IMR-90 (cell line): Measurements from ENCODE around the gene OBP2B. TPM values are rescaled to one million over a fixed set of nuclear protein-coding genes. Genes with fewer than 3 reads are reported as not detected.

Source experiments
- ATAC-seq: fragments of 200-7000 bp; cut with Tn5 transposase; 2 replicates; pipeline ENCODE4 v1.9.1; 2020; ENCODE audit warnings: low read depth, mild to moderate bottlenecking, moderate library complexity
- BruUV-seq: library from RNA; stranded (reverse); fragments of 400-500 nt; replicated peaks from 2 replicates; lab custom pipeline; 2021; lab: Mats Ljungman, UMichigan
- CTCF ChIA-PET: fragments of 300-600 bp; formaldehyde crosslinking; extraction: SDS; loops from one replicate; lab custom pipeline; 2021; ENCODE audit warnings: antibody characterized with exemption; lab: Yijun Ruan, JAX
- POLR2A ChIA-PET: fragments of 300-600 bp; sonication (Branson Sonifier 250); formaldehyde crosslinking; loops from one replicate; lab custom pipeline; 2022; ENCODE audit warnings: antibody characterized with exemption; ENCODE audit not compliant: unreplicated experiment; lab: Charles Lee
- DNase-seq: peaks from one replicate; pipeline ENCODE4 v3.0.0; 2013
- H2AFZ ChIP-seq: replicated peaks from 2 replicates; pipeline ENCODE3; 2013; ENCODE audit warnings: low read length, mild to moderate bottlenecking; ENCODE audit not compliant: poor library complexity
- H2AK5ac ChIP-seq: 2 replicates; pipeline ENCODE4 v1.6.1; 2013; ENCODE audit warnings: low read depth, low read length, inconsistent platforms
- H2AK9ac ChIP-seq: replicated peaks from 2 replicates; pipeline ENCODE3; 2013; ENCODE audit warnings: mild to moderate bottlenecking, low read depth, low read length, moderate library complexity; ENCODE audit not compliant: poor library complexity
- H2BK120ac ChIP-seq: 2 replicates; pipeline ENCODE4 v1.6.1; 2013; ENCODE audit warnings: low read depth, low read length, inconsistent platforms
- H2BK15ac ChIP-seq: 3 replicates; pipeline ENCODE4 v1.6.1; 2013; ENCODE audit warnings: low read depth, low read length, inconsistent platforms
- H2BK20ac ChIP-seq: 2 replicates; pipeline ENCODE4 v1.6.1; 2013; ENCODE audit warnings: low read depth, mild to moderate bottlenecking, inconsistent platforms, low read length, moderate library complexity
- H2BK5ac ChIP-seq: 2 replicates; pipeline ENCODE4 v1.6.1; 2013; ENCODE audit warnings: mild to moderate bottlenecking, low read depth, low read length, inconsistent platforms; ENCODE audit not compliant: poor library complexity, severe bottlenecking
- H3K14ac ChIP-seq: replicated peaks from 2 replicates; pipeline ENCODE4 v1.6.1; 2013; ENCODE audit warnings: low read depth, low read length, inconsistent platforms
- H3K18ac ChIP-seq: 2 replicates; pipeline ENCODE4 v1.6.1; 2013; ENCODE audit warnings: low read depth, low read length, control low read depth
- H3K23ac ChIP-seq: 2 replicates; pipeline ENCODE4 v1.6.1; 2013; ENCODE audit warnings: low read depth, low read length, inconsistent platforms
- H3K27ac ChIP-seq: 2 replicates; pipeline ENCODE4 v1.5.1; 2013; ENCODE audit warnings: mild to moderate bottlenecking, control low read depth, low read length; ENCODE audit not compliant: insufficient read depth
- H3K27me3 ChIP-seq: 2 replicates; pipeline ENCODE4 v1.6.1; 2013; ENCODE audit warnings: low read length; ENCODE audit not compliant: control insufficient read depth, insufficient read depth
- H3K36me3 ChIP-seq: 2 replicates; pipeline ENCODE4 v1.6.1; 2013; ENCODE audit warnings: low read length, mixed read lengths; ENCODE audit not compliant: control insufficient read depth, insufficient read depth
- H3K4ac ChIP-seq: 2 replicates; pipeline ENCODE4 v1.6.1; 2013; ENCODE audit warnings: low read depth, low read length, inconsistent platforms
- H3K4me1 ChIP-seq: 2 replicates; pipeline ENCODE4 v1.6.1; 2013; ENCODE audit warnings: low read length, mixed read lengths; ENCODE audit not compliant: control insufficient read depth, insufficient read depth
- H3K4me2 ChIP-seq: 2 replicates; pipeline ENCODE4 v1.6.1; 2013; ENCODE audit warnings: low read depth, mild to moderate bottlenecking, control low read depth, low read length, moderate library complexity
- H3K4me3 ChIP-seq: 2 replicates; pipeline ENCODE4 v1.5.1; 2013; ENCODE audit warnings: low read depth, mild to moderate bottlenecking, control low read depth, low read length, moderate library complexity; ENCODE audit not compliant: insufficient read depth
- H3K56ac ChIP-seq: 2 replicates; pipeline ENCODE4 v1.6.1; 2013; ENCODE audit warnings: low read length, inconsistent platforms; ENCODE audit not compliant: insufficient read depth; ENCODE audit errors: extremely low read depth
- H3K79me1 ChIP-seq, 2 experiments: 2 replicates each; pipeline ENCODE4 v1.6.1; 2013; ENCODE audit warnings: low read length in 2 of 2, inconsistent platforms in 1 of 2, low read depth in 1 of 2
- H3K9ac ChIP-seq: 2 replicates; pipeline ENCODE4 v1.6.1; 2013; ENCODE audit warnings: low read depth, low read length, control low read depth
- H3K9me1 ChIP-seq: 2 replicates; pipeline ENCODE4 v1.6.1; 2013; ENCODE audit warnings: low read length, inconsistent platforms; ENCODE audit not compliant: insufficient read depth
- H3K9me3 ChIP-seq: 2 replicates; pipeline ENCODE4 v1.6.1; 2013; ENCODE audit warnings: low read length; ENCODE audit not compliant: control insufficient read depth, insufficient read depth
- H4K20me1 ChIP-seq: 2 replicates; pipeline ENCODE4 v1.6.1; 2013; ENCODE audit warnings: low read length, inconsistent platforms; ENCODE audit not compliant: insufficient read depth
- H4K5ac ChIP-seq: 2 replicates; pipeline ENCODE4 v1.6.1; 2013; ENCODE audit warnings: mild to moderate bottlenecking, low read depth, low read length, control low read depth
- H4K8ac ChIP-seq, 2 experiments: 2 replicates each; pipeline ENCODE4 v1.6.1; 2013; ENCODE audit warnings: low read depth in 2 of 2, low read length in 2 of 2, control low read depth in 1 of 2, inconsistent platforms in 1 of 2
- H4K91ac ChIP-seq: 2 replicates; pipeline ENCODE4 v1.6.1; 2013; ENCODE audit warnings: low read depth, low read length, inconsistent platforms; ENCODE audit not compliant: insufficient read depth
- BHLHE40 ChIP-seq: fragments of 150-350 bp; IDR thresholded peaks from 2 replicates; pipeline ENCODE4 v1.6.1; 2016; ENCODE audit warnings: mild to moderate bottlenecking, low read depth, low read length
- CEBPB ChIP-seq: IDR thresholded peaks from 2 replicates; pipeline ENCODE4 v1.6.1; 2012; ENCODE audit warnings: low read depth, low read length, improper control_type of control experiment
- CHD1 ChIP-seq: IDR thresholded peaks from 2 replicates; pipeline ENCODE4 v1.6.1; 2012; ENCODE audit warnings: low read depth, low read length, improper control_type of control experiment
- CTCF ChIP-seq: conservative IDR thresholded peaks from 2 replicates; pipeline ENCODE4 v1.5.1; 2012; ENCODE audit warnings: mild to moderate bottlenecking, low read depth, low read length, improper control_type of control experiment
- ELK1 ChIP-seq: fragments of 150-350 bp; IDR thresholded peaks from 2 replicates; pipeline ENCODE4 v1.6.1; 2016; ENCODE audit warnings: low read depth, mild to moderate bottlenecking, low read length, moderate library complexity, borderline replicate concordance
- FOS ChIP-seq: fragments of 150-350 bp; IDR thresholded peaks from 2 replicates; pipeline ENCODE4 v1.6.1; 2016; ENCODE audit warnings: low read depth, low read length
- MAFK ChIP-seq: IDR thresholded peaks from 2 replicates; pipeline ENCODE4 v1.6.1; 2012; ENCODE audit warnings: low read depth, low read length, improper control_type of control experiment
- MAZ ChIP-seq: IDR thresholded peaks from 2 replicates; pipeline ENCODE4 v1.6.1; 2012; ENCODE audit warnings: low read depth, mild to moderate bottlenecking, low read length, improper control_type of control experiment, moderate library complexity, borderline replicate concordance
- MXI1 ChIP-seq: IDR thresholded peaks from 2 replicates; pipeline ENCODE4 v1.6.1; 2012; ENCODE audit warnings: low read depth, mild to moderate bottlenecking, low read length, moderate library complexity, borderline replicate concordance
- NFE2L2 ChIP-seq: fragments of 150-350 bp; IDR thresholded peaks from 2 replicates; pipeline ENCODE4 v1.6.1; 2016; ENCODE audit warnings: low read depth, mild to moderate bottlenecking, low read length
- POLR2A ChIP-seq: IDR thresholded peaks from 2 replicates; pipeline ENCODE4 v1.6.1; 2012; ENCODE audit warnings: mild to moderate bottlenecking, low read depth, low read length
- RAD21 ChIP-seq: IDR thresholded peaks from 2 replicates; pipeline ENCODE4 v1.6.1; 2012; ENCODE audit warnings: low read length, improper control_type of control experiment
- RCOR1 ChIP-seq: IDR thresholded peaks from 2 replicates; pipeline ENCODE4 v1.6.1; 2012; ENCODE audit warnings: mild to moderate bottlenecking, low read length, improper control_type of control experiment; ENCODE audit not compliant: insufficient replicate concordance
- RFX5 ChIP-seq: IDR thresholded peaks from 2 replicates; pipeline ENCODE4 v1.8.0; 2012; ENCODE audit warnings: low read depth, mild to moderate bottlenecking, low read length, moderate library complexity
- SMC3 ChIP-seq: fragments of 150-350 bp; IDR thresholded peaks from 2 replicates; pipeline ENCODE4 v1.6.1; 2016; ENCODE audit warnings: low read depth, mild to moderate bottlenecking, antibody characterized with exemption, low read length, moderate library complexity
- USF2 ChIP-seq: fragments of 150-350 bp; IDR thresholded peaks from 2 replicates; pipeline ENCODE4 v1.6.1; 2017; ENCODE audit warnings: mild to moderate bottlenecking, antibody characterized with exemption, low read length, low read depth
- WGBS, 2 experiments: methylation state at CpG; one replicate each; pipeline versions ENCODE4 v1.1.5 to v1.1.7; 2013; ENCODE audit warnings: missing lambda C conversion rate in 2 of 2; ENCODE audit not compliant: insufficient read length in 1 of 2; ENCODE audit errors: extremely low coverage in 2 of 2; 5-methylcytosine and 5-hydroxymethylcytosine counted together
- dilution Hi-C: fragments of 300-500 bp; cut with HindIII; formaldehyde crosslinking; loops from one replicate; pipeline ENCODE4 v1.14.3; 2018; ENCODE audit warnings: low sequenced_read_pairs; ENCODE audit not compliant: unreplicated experiment
- in situ Hi-C: fragments of 300-500 bp; cut with MboI; formaldehyde crosslinking; loops from 3 replicates; pipeline ENCODE4 v1.14.3; 2019; ENCODE audit warnings: low sequenced_read_pairs, inconsistent platforms, mixed read lengths
- intact Hi-C: fragments of 100-400 bp; cut with micrococcal nuclease; formaldehyde crosslinking; loops from 2 replicates; pipeline ENCODE4 v1.10.0; 2022
- polyA plus RNA-seq, 3 experiments: library from polyadenylated mRNA; depleted of rRNA; stranded (reverse); fragments of >200 nt; gene quantifications; 2 replicates each; pipeline ENCODE4 v1.2.3, GENCODE V29; 2012; ENCODE audit warnings: low replicate concordance in 1 of 3
- total RNA-seq: library from RNA; depleted of rRNA; stranded (reverse); fragments of >200 nt; gene quantifications from 2 replicates; pipeline ENCODE4 v1.2.3, GENCODE V29; 2012

OBP2B gene
- total and polyA plus RNA-seq, 2 of the 4 experiments (the other 2 are of a cell fraction) = not detected

- Histone ChIP-seq H3K9ac (no peak overlapping the region), H3K79me1 (no peaks in the 10 kb centered on the region), H4K91ac (no peak overlapping the region), H3K4ac (no peak overlapping the region), H2BK20ac (no peak overlapping the region), H2BK5ac (no peak overlapping the region), H3K9me1 (no peaks in the 10 kb centered on the region), H4K8ac (no peak overlapping the region), H3K4me3 (no peak overlapping the region), H3K27ac (no peak overlapping the region), H3K4me2 (no peak overlapping the region), H2AK5ac (no peak overlapping the region), H4K20me1 (no peaks in the 10 kb centered on the region), H2BK120ac (no peak overlapping the region), H3K23ac (no peak overlapping the region), H3K4me1 (no peaks in the 10 kb centered on the region), H3K18ac (no peak overlapping the region), H2AK9ac (no peak overlapping the region), H3K56ac (no peak overlapping the region), H3K9me3 (0 out of 2 replicates have a peak, but pooled peaks cover 1% of the 10 kb centered on the region), H2BK15ac (no peak overlapping the region), H3K14ac (no peak overlapping the region), H3K27me3 (peaks cover 29% of the 10 kb centered on the region), H4K5ac (no peak overlapping the region), H3K36me3 (no peaks in the 10 kb centered on the region), H2AFZ (no peak overlapping the region)
- POLR2A ChIA-PET = no interaction called here
- CTCF ChIA-PET = no interaction called here
- no TSS peak for BruUV-seq
- in situ Hi-C loops (no loop called here), dilution Hi-C loops (no loop called here), intact Hi-C loops (no loop called here)
- TF ChIP-seq RAD21 (no peak), FOS (no peak), CTCF (no peak), BHLHE40 (no peak), CHD1 (no peak), ELK1 (no peak), NFE2L2 (no peak), RFX5 (no peak), USF2 (no peak), CEBPB (no peak), MXI1 (no peak), RCOR1 (no peak), SMC3 (no peak), POLR2A (no peak), MAZ (no peak), MAFK (no peak)
- DNase-seq (no peak), ATAC-seq (no peak)
- WGBS, 2 experiments = 79% methylated on average over 4 of the region's 13 CpGs; no CpG with 5 or more reads in 1 of the 2 experiments
These were observed 7.5 kb downstream of the OBP2B start for GRCh38 chr9:133201424-133202144.
